Mesenchymal stem cell (in vitro differentiated cells and primary cell): ENCODE results near the gene MYL2.

Experiments
- DNase-seq: peaks from one replicate; pipeline ENCODE4 v3.0.0-alpha.2; 2013
- H2AFZ ChIP-seq: one replicate; pipeline ENCODE4 v1.6.1; 2013; ENCODE audit warnings: low read depth, mild to moderate bottlenecking, control low read depth, inconsistent platforms, low read length, moderate library complexity
- H2AK5ac ChIP-seq: 2 replicates; pipeline ENCODE4 v1.6.1; 2013; ENCODE audit warnings: low read length, moderate library complexity, mild to moderate bottlenecking, inconsistent platforms; ENCODE audit not compliant: severe bottlenecking
- H2BK120ac ChIP-seq: one replicate; pipeline ENCODE4 v1.6.1; 2013; ENCODE audit warnings: low read depth, mild to moderate bottlenecking, inconsistent platforms, low read length, moderate library complexity
- H2BK12ac ChIP-seq, 2 experiments: one replicate each; pipeline ENCODE4 v1.6.1; 2013; ENCODE audit warnings: inconsistent platforms in 2 of 2, low read length in 2 of 2, mild to moderate bottlenecking in 2 of 2, moderate library complexity in 2 of 2, control low read depth in 1 of 2
- H2BK15ac ChIP-seq: one replicate; pipeline ENCODE4 v1.6.1; 2013; ENCODE audit warnings: mild to moderate bottlenecking, low read depth, inconsistent platforms; ENCODE audit not compliant: poor library complexity, severe bottlenecking
- H2BK5ac ChIP-seq: 2 replicates; pipeline ENCODE4 v1.6.1; 2013; ENCODE audit warnings: low read depth, mild to moderate bottlenecking, low read length, control low read depth, inconsistent platforms; ENCODE audit not compliant: poor library complexity, severe bottlenecking
- H3K14ac ChIP-seq, 2 experiments: one replicate each; pipeline ENCODE4 v1.6.1; 2013; ENCODE audit warnings: inconsistent platforms in 2 of 2, low read length in 2 of 2, control low read depth in 1 of 2, mild to moderate bottlenecking in 1 of 2, moderate library complexity in 1 of 2
- H3K18ac ChIP-seq, 2 experiments: one replicate each; pipeline ENCODE4 v1.6.1; 2013; ENCODE audit warnings: inconsistent platforms in 2 of 2, low read length in 2 of 2, control low read depth in 1 of 2, low read depth in 1 of 2, mild to moderate bottlenecking in 1 of 2
- H3K23ac ChIP-seq, 2 experiments: one replicate each; pipeline ENCODE4 v1.6.1; 2013; ENCODE audit warnings: inconsistent platforms in 2 of 2, low read length in 2 of 2, mild to moderate bottlenecking in 2 of 2, moderate library complexity in 2 of 2, control low read depth in 1 of 2
- H3K27ac ChIP-seq: 2 replicates; pipeline ENCODE4 v1.5.1; 2013; ENCODE audit warnings: mild to moderate bottlenecking, moderate library complexity, low read length, control low read depth, inconsistent platforms; ENCODE audit not compliant: poor library complexity, severe bottlenecking
- H3K27me3 ChIP-seq, 2 experiments: 2 replicates each; pipeline versions ENCODE4 v1.6.1 to v1.7.0; 2013; ENCODE audit warnings: low read length in 2 of 2, mild to moderate bottlenecking in 2 of 2, moderate library complexity in 2 of 2, control low read depth in 1 of 2, inconsistent platforms in 1 of 2; ENCODE audit not compliant: control insufficient read depth in 1 of 2, insufficient read depth in 1 of 2
- H3K36me3 ChIP-seq, 2 experiments: 2 replicates each; pipeline versions ENCODE4 v1.6.1 to v1.7.0; 2013; ENCODE audit warnings: low read length in 2 of 2, control low read depth in 1 of 2, inconsistent platforms in 1 of 2, low read depth in 1 of 2, mild to moderate bottlenecking in 1 of 2; ENCODE audit not compliant: insufficient read depth in 2 of 2, control insufficient read depth in 1 of 2
- H3K4ac ChIP-seq, 2 experiments: one replicate each; pipeline ENCODE4 v1.6.1; 2013; ENCODE audit warnings: inconsistent platforms in 2 of 2, low read length in 2 of 2, mild to moderate bottlenecking in 2 of 2, moderate library complexity in 2 of 2, control low read depth in 1 of 2, low read depth in 1 of 2
- H3K4me1 ChIP-seq: 2 replicates; pipeline ENCODE4 v1.6.1; 2013; ENCODE audit warnings: low read depth, low read length, control low read depth; ENCODE audit not compliant: control insufficient read depth, insufficient read depth
- H3K4me2 ChIP-seq: 2 replicates; pipeline ENCODE4 v1.6.1; 2013; ENCODE audit warnings: low read length, mild to moderate bottlenecking, inconsistent platforms; ENCODE audit not compliant: poor library complexity, severe bottlenecking
- H3K4me3 ChIP-seq, 2 experiments: 2 replicates each; pipeline versions ENCODE4 v1.5.1 to v1.7.0; 2013; ENCODE audit warnings: low read length in 2 of 2, mild to moderate bottlenecking in 2 of 2, control low read depth in 1 of 2, low read depth in 1 of 2; ENCODE audit not compliant: insufficient read depth in 1 of 2
- H3K79me1 ChIP-seq: replicated peaks from 2 replicates; pipeline ENCODE4 v1.6.1; 2013; ENCODE audit warnings: mild to moderate bottlenecking, control low read depth, low read length, inconsistent platforms; ENCODE audit not compliant: poor library complexity, severe bottlenecking
- H3K9ac ChIP-seq: 2 replicates; pipeline ENCODE4 v1.7.0; 2013; ENCODE audit warnings: mild to moderate bottlenecking, low read length, moderate library complexity
- H3K9me3 ChIP-seq: 2 replicates; pipeline ENCODE4 v1.7.0; 2013; ENCODE audit warnings: mild to moderate bottlenecking, low read length; ENCODE audit not compliant: control insufficient read depth
- H4K8ac ChIP-seq: one replicate; pipeline ENCODE4 v1.6.1; 2013; ENCODE audit warnings: inconsistent platforms, mild to moderate bottlenecking, low read length, moderate library complexity
- H4K91ac ChIP-seq: one replicate; pipeline ENCODE4 v1.6.1; 2013; ENCODE audit warnings: mild to moderate bottlenecking, low read length, inconsistent platforms
- WGBS: methylation state at CpG from one replicate; pipeline ENCODE4 v1.1.7; 2013; ENCODE audit warnings: mixed read lengths; 5-methylcytosine and 5-hydroxymethylcytosine counted together

MYL2 gene

DNA sequence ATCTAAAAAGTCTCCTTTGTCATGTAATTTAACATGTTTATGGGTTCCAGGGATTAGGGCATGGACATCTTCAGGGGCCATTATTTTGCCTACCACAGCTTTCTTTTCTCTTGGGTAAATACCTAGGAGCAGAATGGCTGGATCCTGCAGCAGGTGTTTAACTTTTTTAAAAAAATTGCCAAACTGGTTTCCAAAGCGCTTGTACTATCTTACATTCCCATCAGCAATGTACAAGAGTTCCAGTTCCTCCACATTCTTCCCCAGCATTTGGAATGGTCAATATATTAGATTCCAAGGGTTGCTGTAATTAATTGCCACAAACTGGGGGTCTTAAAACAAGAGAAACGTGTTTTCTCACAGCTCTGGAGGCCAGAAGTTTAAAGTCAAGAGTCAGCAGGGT is 27.7 kb upstream of the MYL2 start:
- Histone ChIP-seq H3K27me3 (peaks cover 0 to 3% of the 10 kb centered on the region in 2 experiments), H3K14ac (no peak overlapping the region), H3K18ac (no peak overlapping the region), H3K36me3 (no peaks in the 10 kb centered on the region), H3K79me1 (no peaks in the 10 kb centered on the region), H2AFZ (no peak overlapping the region), H2AK5ac (no peak overlapping the region), H3K27ac (no peak overlapping the region), H2BK15ac (no peak overlapping the region), H3K4ac (no peak overlapping the region), H4K91ac (no peak overlapping the region), H2BK5ac (no peak overlapping the region), H3K4me1 (no peaks in the 10 kb centered on the region), H3K4me3 (no peak overlapping the region), H3K23ac (no peak overlapping the region), H4K8ac (no peak overlapping the region), H2BK120ac (no peak overlapping the region), H3K4me2 (no peak overlapping the region), H3K9ac (no peak overlapping the region), H2BK12ac (no peak overlapping the region), H3K9me3 (peaks cover 12% of the 10 kb centered on the region)
- WGBS: 54% methylated on average over 2 of the region's 2 CpGs
- no peak for DNase-seq

DNA sequence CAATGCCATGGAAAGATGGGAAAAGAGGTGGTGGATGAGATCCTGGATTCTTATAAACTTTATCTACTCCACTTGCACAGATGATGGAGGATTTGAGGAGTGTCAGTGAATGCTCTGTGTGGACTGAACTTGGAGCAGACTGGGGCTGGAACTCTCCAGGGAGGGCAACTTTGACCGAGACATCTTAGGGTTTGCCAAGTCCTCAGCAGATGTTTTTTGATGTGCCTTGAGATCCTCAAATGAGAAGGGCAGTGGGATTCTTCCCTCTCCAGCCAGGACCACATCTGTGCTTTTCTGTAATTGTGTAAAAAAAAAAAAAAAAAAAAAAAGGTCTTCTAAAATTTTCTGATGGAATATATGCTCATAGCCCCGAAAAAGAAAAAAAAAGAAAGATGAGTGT is 23.0 kb upstream of the MYL2 start:
- no peak overlapping the region for H3K9ac ChIP-seq

DNA sequence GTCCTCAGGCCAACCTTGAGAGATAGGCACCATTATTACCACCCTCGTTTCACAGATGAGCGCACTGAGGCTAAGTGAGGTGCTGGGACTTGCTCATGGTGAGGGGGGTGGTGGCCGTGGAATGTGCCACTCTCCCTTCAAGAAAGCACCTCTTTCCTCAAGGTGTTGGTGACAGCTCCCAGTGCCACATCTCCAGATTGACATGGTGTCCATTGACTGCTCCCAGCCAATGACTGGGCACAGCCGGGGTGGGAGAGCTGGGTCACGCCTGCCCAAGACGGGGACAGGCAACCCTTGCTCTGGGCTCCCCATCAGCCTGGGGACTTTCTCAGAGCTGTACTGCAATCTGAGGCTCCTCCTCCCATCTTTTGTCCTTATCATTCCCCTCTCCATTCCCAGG is 21.0 kb upstream of the MYL2 start:
- no peak overlapping the region for H2BK12ac ChIP-seq
- peaks cover 10% of the 10 kb centered on the region for H3K9me3 ChIP-seq
- H3K14ac ChIP-seq: no peak overlapping the region
- no peak overlapping the region for H2BK120ac ChIP-seq
- no peak overlapping the region for H2AK5ac ChIP-seq
- H3K27ac ChIP-seq: no peak overlapping the region
- DNase-seq: no peak
- H3K79me1 ChIP-seq: no peaks in the 10 kb centered on the region
- no peak overlapping the region for H3K23ac ChIP-seq
- no peak overlapping the region for H2BK5ac ChIP-seq
- H3K4me1 ChIP-seq: no peaks in the 10 kb centered on the region
- H3K27me3 ChIP-seq: peaks cover 11 to 36% of the 10 kb centered on the region in 2 experiments
- no peak overlapping the region for H4K91ac ChIP-seq
- no peak overlapping the region for H2BK15ac ChIP-seq
- H3K4ac ChIP-seq: no peak overlapping the region
- H3K4me3 ChIP-seq: no peak overlapping the region
- H3K18ac ChIP-seq: no peak overlapping the region
- no peak overlapping the region for H3K9ac ChIP-seq
- H4K8ac ChIP-seq: no peak overlapping the region
- no peaks in the 10 kb centered on the region for H3K36me3 ChIP-seq
- WGBS: 90% methylated on average over 6 of the region's 6 CpGs
- H2AFZ ChIP-seq: no peak overlapping the region
- no peak overlapping the region for H3K4me2 ChIP-seq

More for the DNA sequence above, 23.0 kb upstream of the MYL2 start:
- no peak overlapping the region for H2AFZ ChIP-seq
- no peaks in the 10 kb centered on the region for H3K4me1 ChIP-seq
- H3K9me3 ChIP-seq: peaks cover 12% of the 10 kb centered on the region
- H3K27ac ChIP-seq: no peak overlapping the region
- H2BK15ac ChIP-seq: no peak overlapping the region
- no peak overlapping the region for H2BK120ac ChIP-seq
- no peak overlapping the region for H3K14ac ChIP-seq
- H3K4ac ChIP-seq: no peak overlapping the region
- no peak overlapping the region for H3K4me3 ChIP-seq
- H4K91ac ChIP-seq: no peak overlapping the region
- no peaks in the 10 kb centered on the region for H3K36me3 ChIP-seq
- peaks cover 5 to 26% of the 10 kb centered on the region in 2 experiments for H3K27me3 ChIP-seq
- no peak overlapping the region for H3K4me2 ChIP-seq
- no peaks in the 10 kb centered on the region for H3K79me1 ChIP-seq
- H2BK5ac ChIP-seq: no peak overlapping the region
- no peak overlapping the region for H3K18ac ChIP-seq
- no peak overlapping the region for H2BK12ac ChIP-seq
- H2AK5ac ChIP-seq: no peak overlapping the region
- no peak overlapping the region for H4K8ac ChIP-seq
- no peak overlapping the region for H3K23ac ChIP-seq
- WGBS: 71% methylated on average over 1 of the region's 2 CpGs
- no peak for DNase-seq

DNA sequence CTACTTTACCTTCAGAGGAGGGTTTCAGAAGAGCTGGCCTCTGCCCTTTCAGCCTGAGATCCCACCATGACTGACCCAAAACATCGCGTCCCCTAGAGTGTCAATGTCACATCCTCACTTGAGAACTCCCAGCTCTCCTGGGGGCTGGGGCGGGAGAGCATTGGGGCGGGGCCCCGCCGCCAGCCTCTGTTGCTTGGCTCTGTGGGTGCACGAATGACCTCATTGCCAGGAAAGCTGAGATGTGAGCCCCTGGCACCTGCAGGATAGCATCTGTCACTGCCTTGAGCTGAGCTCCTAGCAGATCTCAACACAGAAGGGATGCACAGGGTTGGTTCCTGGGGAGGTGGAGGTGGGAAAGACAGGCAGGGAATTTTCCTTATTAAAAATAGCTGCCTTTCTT is 20.6 kb upstream of the MYL2 start:
- Histone ChIP-seq H3K9me3 (peaks cover 5% of the 10 kb centered on the region), H3K4me2 (no peak overlapping the region), H3K4ac (no peak overlapping the region), H2AFZ (no peak overlapping the region), H3K18ac (no peak overlapping the region), H3K23ac (no peak overlapping the region), H3K79me1 (no peaks in the 10 kb centered on the region), H2BK5ac (no peak overlapping the region), H2AK5ac (no peak overlapping the region), H2BK120ac (no peak overlapping the region), H3K27me3 (peaks cover 13 to 41% of the 10 kb centered on the region in 2 experiments), H4K8ac (no peak overlapping the region), H3K4me1 (no peaks in the 10 kb centered on the region), H3K9ac (no peak overlapping the region), H3K4me3 (no peak overlapping the region), H3K14ac (no peak overlapping the region), H3K27ac (no peak overlapping the region), H4K91ac (no peak overlapping the region), H2BK12ac (no peak overlapping the region), H3K36me3 (no peaks in the 10 kb centered on the region), H2BK15ac (no peak overlapping the region)
- DNase-seq: no peak
- 84% methylated on average over 7 of the region's 7 CpGs for WGBS
